Right atrium auricular region (tissue), 2 donors: ENCODE measurements around the gene KIF2C. TPM values are rescaled to one million over a fixed set of nuclear protein-coding genes. Genes with fewer than 3 reads are reported as not detected.
A peak's percentile ranks its signal among the peaks of the same experiment; 100 is the strongest.

Experiments used
- DNase-seq: peaks from one replicate; pipeline ENCODE4 v3.0.0-alpha.2; 2019; ENCODE audit warnings: low spot score
- H3K27ac ChIP-seq, 2 donors: fragments of 200-600 bp; sonication (generic); 1 replicate in 1 of 2; 2 replicates in 1 of 2; pipeline ENCODE4 v1.5.1; 2016 to 2019
- H3K27me3 ChIP-seq, 2 donors: fragments of 200-600 bp; sonication (generic); one replicate each; pipeline versions ENCODE4 v1.5.1 to v1.6.0; 2017 to 2019
- H3K36me3 ChIP-seq: fragments of 200-600 bp; sonication (generic); one replicate; pipeline ENCODE4 v1.5.1; 2016
- H3K4me1 ChIP-seq, 2 donors: fragments of 200-600 bp; sonication (generic); one replicate each; pipeline versions ENCODE4 v1.5.1 to v1.6.0; 2017 to 2019
- H3K4me3 ChIP-seq, 2 donors: fragments of 200-600 bp; sonication (generic); 1 replicate in 1 of 2; 2 replicates in 1 of 2; pipeline ENCODE4 v1.5.1; 2017 to 2019; ENCODE audit warnings: mild to moderate bottlenecking in 1 of 2, moderate library complexity in 1 of 2
- H3K9me3 ChIP-seq, 2 donors: fragments of 200-600 bp; sonication (generic); one replicate each; pipeline ENCODE4 v1.5.1; 2019
- CTCF ChIP-seq, 2 donors: fragments of 200-600 bp; sonication (generic); IDR thresholded peaks; one replicate each; pipeline ENCODE4 v1.5.1; 2019; ENCODE audit warnings: antibody characterized with exemption in 2 of 2
- total RNA-seq, 2 donors: library from RNA; depleted of rRNA; stranded (reverse); fragments of >200 nt; gene quantifications; one replicate each; pipeline ENCODE4 v1.1.0, GENCODE V29; 2016

The KIF2C gene
- total RNA-seq, 2 donors from 2014 or later: 0.67 to 1.3 TPM

- no peaks in the 10 kb centered on the region for H3K9me3 ChIP-seq
- H3K36me3 ChIP-seq: peaks cover 44% of the 10 kb centered on the region
- H3K4me3 ChIP-seq: peak overlapping the region in 1 of 2 donors; percentile 7
- peak overlapping the region; percentile 94 to 96 for H3K27ac ChIP-seq
- no peak for DNase-seq
- H3K27me3 ChIP-seq: no peaks in the 10 kb centered on the region
- TF ChIP-seq CTCF (IDR thresholded peaks at IDR 0.05): no peak
- peaks cover 0 to 95% of the 10 kb centered on the region in 2 donors for H3K4me1 ChIP-seq
Observed at GRCh38 chr1:44806025-44806703, 66.5 kb downstream of the KIF2C start.

DNA sequence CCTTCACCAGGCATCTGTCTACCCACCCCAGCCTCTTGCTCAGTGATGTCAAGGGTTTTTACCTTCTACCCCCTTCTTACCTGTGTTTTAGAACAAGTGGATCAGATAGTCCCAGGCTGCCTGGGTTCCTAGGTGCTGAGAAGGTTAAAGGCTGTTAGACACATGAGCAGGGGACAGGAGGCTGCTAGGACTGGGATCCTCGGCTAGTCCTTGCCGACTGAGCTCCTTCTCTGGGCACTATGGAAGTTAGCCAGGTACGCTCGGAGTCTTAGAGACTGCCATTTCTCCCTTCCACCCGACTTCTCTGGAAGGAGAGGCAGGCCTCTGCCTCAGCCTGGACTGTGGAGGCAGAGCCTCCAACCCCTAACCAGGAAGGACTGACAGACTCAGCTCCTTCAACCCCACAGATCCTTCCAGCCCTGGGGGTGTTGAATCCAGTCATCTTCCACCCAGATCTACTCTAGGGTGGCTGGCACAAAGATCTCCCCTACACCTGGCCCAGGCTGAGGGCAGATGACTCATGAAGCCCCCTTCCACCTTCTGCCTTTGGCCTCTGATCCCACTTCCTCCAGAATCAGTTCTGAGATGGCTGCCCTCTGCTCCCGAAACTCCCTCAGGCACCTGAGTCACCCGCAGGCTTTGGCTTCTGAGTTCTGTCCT, 67.2 kb downstream of the KIF2C start, which contains the start of gene DYNLT4:
DYNLT4 (minus strand) TSS at position 648 of the 660 bp plus-strand sequence. CDS start 683 bp downstream, outside the sequence.
- TF ChIP-seq CTCF (IDR thresholded peaks at IDR 0.05): no peak
- H3K27ac ChIP-seq: peak within 1 kb of the TSS; percentile 94 to 96
- H3K4me1 ChIP-seq: peaks cover 0 to 96% of the 10 kb centered on the region in 2 donors
- no peak for DNase-seq
- H3K36me3 ChIP-seq: peaks cover 44% of the 10 kb centered on the region
- no peaks in the 10 kb centered on the region for H3K9me3 ChIP-seq
- H3K4me3 ChIP-seq: peak within 1 kb of the TSS in 1 of 2 donors; percentile 38
- no peaks in the 10 kb centered on the region for H3K27me3 ChIP-seq

- Histone ChIP-seq H3K36me3 (peaks cover 43% of the 10 kb centered on the region), H3K27me3 (no peaks in the 10 kb centered on the region), H3K4me3 (peak overlapping the region in 1 of 2 donors; percentile 38), H3K27ac (peak overlapping the region; percentile 94 to 96), H3K9me3 (no peaks in the 10 kb centered on the region), H3K4me1 (peaks cover 0 to 95% of the 10 kb centered on the region in 2 donors)
- peak; percentile 99 for DNase-seq
- no peak for TF ChIP-seq CTCF (IDR thresholded peaks at IDR 0.05)
Observed at GRCh38 chr1:44807364-44808062, 67.9 kb downstream of the KIF2C start.

DNA sequence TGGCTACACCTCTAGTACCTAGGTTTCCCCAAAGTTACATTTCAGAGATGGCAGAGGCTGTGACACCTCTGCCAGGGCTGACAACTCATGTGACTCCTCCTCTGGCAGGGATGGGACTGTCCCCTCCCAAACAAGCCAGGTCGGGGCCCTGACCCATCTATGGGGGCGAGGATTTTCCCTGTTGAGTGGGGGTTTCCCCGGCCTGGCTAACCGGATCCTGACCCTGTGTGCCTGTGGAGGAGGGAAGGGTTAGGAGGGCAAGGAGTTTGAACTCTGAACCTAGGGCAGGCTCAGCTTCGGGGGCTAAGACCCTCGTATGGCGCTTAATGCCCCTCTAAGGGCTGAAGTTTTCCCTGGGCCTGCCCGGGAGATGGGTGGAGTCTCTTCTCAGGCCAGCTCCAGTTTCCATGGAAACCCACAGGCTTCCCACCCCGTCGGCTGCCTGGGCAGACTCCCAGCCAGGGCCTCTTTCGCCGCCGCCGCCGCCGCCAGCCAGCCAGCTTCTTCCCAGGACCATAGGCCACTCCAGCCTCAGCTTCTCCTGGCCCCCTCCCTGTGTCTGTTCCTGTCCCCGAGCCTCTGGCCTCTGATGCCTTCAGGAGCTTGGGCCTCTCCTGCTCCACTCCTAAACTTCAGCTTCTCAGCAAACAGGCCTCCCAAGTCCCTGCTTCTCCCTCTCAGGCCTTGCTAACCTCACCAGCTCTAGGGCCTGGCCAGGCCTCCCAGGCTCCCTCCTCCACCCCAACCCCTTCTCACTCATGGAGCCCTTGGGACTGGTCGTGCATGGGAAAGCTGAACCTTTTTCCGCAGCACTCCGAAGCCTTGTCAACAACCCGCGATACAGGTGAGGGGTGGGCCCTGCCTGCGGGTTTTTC, 68.7 kb downstream of the KIF2C start, which contains the start of gene BTBD19:
BTBD19 (plus strand) TSS at position 461 of the 875 bp plus-strand sequence; CDS start at position 759, 298 bp downstream.
- no peaks in the 10 kb centered on the region for H3K27me3 ChIP-seq
- TF ChIP-seq CTCF (IDR thresholded peaks at IDR 0.05): no peak
- H3K36me3 ChIP-seq: peaks cover 41% of the 10 kb centered on the region
- peak; percentile 92 for DNase-seq
- H3K4me1 ChIP-seq: peaks cover 0 to 95% of the 10 kb centered on the region in 2 donors
- H3K27ac ChIP-seq: peak within 1 kb of the TSS; percentile 94 to 96
- no peaks in the 10 kb centered on the region for H3K9me3 ChIP-seq
- peak within 1 kb of the TSS; percentile 24 to 38 for H3K4me3 ChIP-seq
